HEK293 (cell line): ENCODE measurements around the gene BLOC1S6.

ENCODE experiments used
- CTCF ChIP-seq: fragments of 450-650 bp; formaldehyde crosslinking; IDR thresholded peaks from 2 replicates; pipeline ENCODE4 v1.5.1; 2016; ENCODE audit warnings: missing biosample characterization, missing genetic modification characterization
- TCF7L2 ChIP-seq: IDR thresholded peaks from 2 replicates; pipeline ENCODE4 v1.6.1; 2011; ENCODE audit warnings: low read depth, mild to moderate bottlenecking, inconsistent platforms, low read length, moderate library complexity, borderline replicate concordance
- TSHZ1 ChIP-seq: fragments of 450-650 bp; formaldehyde crosslinking; IDR thresholded peaks from 2 replicates; pipeline ENCODE4 v1.5.1; 2016; ENCODE audit warnings: missing biosample characterization, missing genetic modification characterization, borderline replicate concordance
- ZBTB44 ChIP-seq: fragments of 450-650 bp; IDR thresholded peaks from 2 replicates; pipeline ENCODE4 v1.5.1; 2018; ENCODE audit warnings: missing biosample characterization, mild to moderate bottlenecking, missing genetic modification characterization
- ZNF202 ChIP-seq: fragments of 450-650 bp; formaldehyde crosslinking; IDR thresholded peaks from 2 replicates; pipeline ENCODE4 v1.5.1; 2016; ENCODE audit warnings: missing biosample characterization, missing genetic modification characterization, borderline replicate concordance
- ZNF280D ChIP-seq: fragments of 450-650 bp; formaldehyde crosslinking; IDR thresholded peaks from 2 replicates; pipeline ENCODE4 v1.5.1; 2016; ENCODE audit warnings: missing biosample characterization, missing genetic modification characterization
- ZNF449 ChIP-seq: fragments of 450-650 bp; formaldehyde crosslinking; IDR thresholded peaks from 2 replicates; pipeline ENCODE4 v1.5.1; 2017; ENCODE audit warnings: missing biosample characterization, mild to moderate bottlenecking, missing genetic modification characterization, moderate library complexity
- ZNF549 ChIP-seq: fragments of 450-650 bp; IDR thresholded peaks from 2 replicates; pipeline ENCODE4 v1.5.1; 2018; ENCODE audit warnings: missing biosample characterization, missing genetic modification characterization, mild to moderate bottlenecking, inconsistent platforms, moderate library complexity
- ZNF580 ChIP-seq: fragments of 450-650 bp; formaldehyde crosslinking; IDR thresholded peaks from 2 replicates; pipeline ENCODE4 v1.5.1; 2016; ENCODE audit warnings: missing biosample characterization, missing genetic modification characterization
- ZNF600 ChIP-seq: fragments of 450-650 bp; formaldehyde crosslinking; IDR thresholded peaks from 2 replicates; pipeline ENCODE4 v1.5.1; 2016; ENCODE audit warnings: missing biosample characterization, missing genetic modification characterization
- ZNF747 ChIP-seq: fragments of 450-650 bp; formaldehyde crosslinking; IDR thresholded peaks from 2 replicates; pipeline ENCODE4 v1.5.1; 2016; ENCODE audit warnings: missing biosample characterization, missing genetic modification characterization
- ZNF76 ChIP-seq: fragments of 450-650 bp; formaldehyde crosslinking; IDR thresholded peaks from 2 replicates; pipeline ENCODE4; 2016; ENCODE audit warnings: low read depth, missing biosample characterization, missing genetic modification characterization, borderline replicate concordance
- ZNF768 ChIP-seq: fragments of 450-650 bp; formaldehyde crosslinking; IDR thresholded peaks from 2 replicates; pipeline ENCODE4 v1.5.1; 2018; ENCODE audit warnings: missing biosample characterization, mild to moderate bottlenecking, missing genetic modification characterization
- ZNF776 ChIP-seq: fragments of 450-650 bp; formaldehyde crosslinking; IDR thresholded peaks from 2 replicates; pipeline ENCODE4 v1.5.0; 2017; ENCODE audit warnings: missing biosample characterization, missing genetic modification characterization, borderline replicate concordance

- no peak for TF ChIP-seq ZNF549 (tag by site-specific recombination)
- no peak for TF ChIP-seq CTCF (tag by site-specific recombination)
- no peak for TF ChIP-seq TSHZ1 (tag by site-specific recombination)
- TF ChIP-seq ZBTB44 (tag by site-specific recombination), result no peak
- no peak for TF ChIP-seq ZNF747
- no peak for TF ChIP-seq TCF7L2
- TF ChIP-seq ZNF202 (tag by site-specific recombination), result no peak
- no peak for TF ChIP-seq ZNF600
- TF ChIP-seq ZNF580 (tag by site-specific recombination), result no peak
- no peak for TF ChIP-seq ZNF768 (tag by site-specific recombination)
- TF ChIP-seq ZNF76 (tag by site-specific recombination), result no peak
- TF ChIP-seq ZNF280D (tag by site-specific recombination), result no peak
- TF ChIP-seq ZNF776, result no peak
- TF ChIP-seq ZNF449, result no peak
These were observed 57.3 kb downstream of the BLOC1S6 start for GRCh38 chr15:45644437-45644836.
